DND-41 (cell line): Measurements from ENCODE around the gene PTPRG.

Experiments
- CTCF ChIP-seq: IDR thresholded peaks from 2 replicates; pipeline ENCODE4 v1.5.1; 2012; ENCODE audit warnings: borderline replicate concordance, low read length, moderate library complexity, mild to moderate bottlenecking; ENCODE audit not compliant: poor library complexity, severe bottlenecking; ENCODE audit errors: extremely low read depth
- EZH2 ChIP-seq: IDR thresholded peaks from 3 replicates; pipeline ENCODE4 v1.6.1; 2012; ENCODE audit warnings: borderline replicate concordance, low read depth, mild to moderate bottlenecking, moderate library complexity, low read length, inconsistent platforms; ENCODE audit not compliant: severe bottlenecking

GRCh38 chr3:61844346-61844745, 283.0 kb downstream of the PTPRG start:
- TF ChIP-seq CTCF, result no peak
- TF ChIP-seq EZH2, result no peak
